IMR-90 (cell line): ENCODE measurements around the gene NDRG2. TPM values are rescaled to one million over a fixed set of nuclear protein-coding genes. Genes with fewer than 3 reads are reported as not detected.

Experiments
- ATAC-seq: fragments of 200-7000 bp; cut with Tn5 transposase; 2 replicates; pipeline ENCODE4 v1.9.1; 2020; ENCODE audit warnings: low read depth, mild to moderate bottlenecking, moderate library complexity
- BruUV-seq: library from RNA; stranded (reverse); fragments of 400-500 nt; replicated peaks from 2 replicates; lab custom pipeline; 2021; lab: Mats Ljungman, UMichigan
- CTCF ChIA-PET: fragments of 300-600 bp; formaldehyde crosslinking; extraction: SDS; loops from one replicate; lab custom pipeline; 2021; ENCODE audit warnings: antibody characterized with exemption; lab: Yijun Ruan, JAX
- POLR2A ChIA-PET: fragments of 300-600 bp; sonication (Branson Sonifier 250); formaldehyde crosslinking; loops from one replicate; lab custom pipeline; 2022; ENCODE audit warnings: antibody characterized with exemption; ENCODE audit not compliant: unreplicated experiment; lab: Charles Lee
- DNase-seq: peaks from one replicate; pipeline ENCODE4 v3.0.0; 2013
- H2AFZ ChIP-seq: replicated peaks from 2 replicates; pipeline ENCODE3; 2013; ENCODE audit warnings: low read length, mild to moderate bottlenecking; ENCODE audit not compliant: poor library complexity
- H2AK5ac ChIP-seq: 2 replicates; pipeline ENCODE4 v1.6.1; 2013; ENCODE audit warnings: low read depth, low read length, inconsistent platforms
- H2AK9ac ChIP-seq: replicated peaks from 2 replicates; pipeline ENCODE3; 2013; ENCODE audit warnings: mild to moderate bottlenecking, low read depth, low read length, moderate library complexity; ENCODE audit not compliant: poor library complexity
- H2BK120ac ChIP-seq: 2 replicates; pipeline ENCODE4 v1.6.1; 2013; ENCODE audit warnings: low read depth, low read length, inconsistent platforms
- H2BK15ac ChIP-seq: 3 replicates; pipeline ENCODE4 v1.6.1; 2013; ENCODE audit warnings: low read depth, low read length, inconsistent platforms
- H2BK20ac ChIP-seq: 2 replicates; pipeline ENCODE4 v1.6.1; 2013; ENCODE audit warnings: low read depth, mild to moderate bottlenecking, inconsistent platforms, low read length, moderate library complexity
- H2BK5ac ChIP-seq: 2 replicates; pipeline ENCODE4 v1.6.1; 2013; ENCODE audit warnings: mild to moderate bottlenecking, low read depth, low read length, inconsistent platforms; ENCODE audit not compliant: poor library complexity, severe bottlenecking
- H3K14ac ChIP-seq: replicated peaks from 2 replicates; pipeline ENCODE4 v1.6.1; 2013; ENCODE audit warnings: low read depth, low read length, inconsistent platforms
- H3K18ac ChIP-seq: 2 replicates; pipeline ENCODE4 v1.6.1; 2013; ENCODE audit warnings: low read depth, low read length, control low read depth
- H3K23ac ChIP-seq: 2 replicates; pipeline ENCODE4 v1.6.1; 2013; ENCODE audit warnings: low read depth, low read length, inconsistent platforms
- H3K27ac ChIP-seq: 2 replicates; pipeline ENCODE4 v1.5.1; 2013; ENCODE audit warnings: mild to moderate bottlenecking, control low read depth, low read length; ENCODE audit not compliant: insufficient read depth
- H3K27me3 ChIP-seq: 2 replicates; pipeline ENCODE4 v1.6.1; 2013; ENCODE audit warnings: low read length; ENCODE audit not compliant: control insufficient read depth, insufficient read depth
- H3K36me3 ChIP-seq: 2 replicates; pipeline ENCODE4 v1.6.1; 2013; ENCODE audit warnings: low read length, mixed read lengths; ENCODE audit not compliant: control insufficient read depth, insufficient read depth
- H3K4ac ChIP-seq: 2 replicates; pipeline ENCODE4 v1.6.1; 2013; ENCODE audit warnings: low read depth, low read length, inconsistent platforms
- H3K4me1 ChIP-seq: 2 replicates; pipeline ENCODE4 v1.6.1; 2013; ENCODE audit warnings: low read length, mixed read lengths; ENCODE audit not compliant: control insufficient read depth, insufficient read depth
- H3K4me2 ChIP-seq: 2 replicates; pipeline ENCODE4 v1.6.1; 2013; ENCODE audit warnings: low read depth, mild to moderate bottlenecking, control low read depth, low read length, moderate library complexity
- H3K4me3 ChIP-seq: 2 replicates; pipeline ENCODE4 v1.5.1; 2013; ENCODE audit warnings: low read depth, mild to moderate bottlenecking, control low read depth, low read length, moderate library complexity; ENCODE audit not compliant: insufficient read depth
- H3K56ac ChIP-seq: 2 replicates; pipeline ENCODE4 v1.6.1; 2013; ENCODE audit warnings: low read length, inconsistent platforms; ENCODE audit not compliant: insufficient read depth; ENCODE audit errors: extremely low read depth
- H3K79me1 ChIP-seq, 2 experiments: 2 replicates each; pipeline ENCODE4 v1.6.1; 2013; ENCODE audit warnings: low read length in 2 of 2, inconsistent platforms in 1 of 2, low read depth in 1 of 2
- H3K9ac ChIP-seq: 2 replicates; pipeline ENCODE4 v1.6.1; 2013; ENCODE audit warnings: low read depth, low read length, control low read depth
- H3K9me1 ChIP-seq: 2 replicates; pipeline ENCODE4 v1.6.1; 2013; ENCODE audit warnings: low read length, inconsistent platforms; ENCODE audit not compliant: insufficient read depth
- H3K9me3 ChIP-seq: 2 replicates; pipeline ENCODE4 v1.6.1; 2013; ENCODE audit warnings: low read length; ENCODE audit not compliant: control insufficient read depth, insufficient read depth
- H4K20me1 ChIP-seq: 2 replicates; pipeline ENCODE4 v1.6.1; 2013; ENCODE audit warnings: low read length, inconsistent platforms; ENCODE audit not compliant: insufficient read depth
- H4K5ac ChIP-seq: 2 replicates; pipeline ENCODE4 v1.6.1; 2013; ENCODE audit warnings: mild to moderate bottlenecking, low read depth, low read length, control low read depth
- H4K8ac ChIP-seq, 2 experiments: 2 replicates each; pipeline ENCODE4 v1.6.1; 2013; ENCODE audit warnings: low read depth in 2 of 2, low read length in 2 of 2, control low read depth in 1 of 2, inconsistent platforms in 1 of 2
- H4K91ac ChIP-seq: 2 replicates; pipeline ENCODE4 v1.6.1; 2013; ENCODE audit warnings: low read depth, low read length, inconsistent platforms; ENCODE audit not compliant: insufficient read depth
- POLR2A ChIP-seq: IDR thresholded peaks from 2 replicates; pipeline ENCODE4 v1.6.1; 2012; ENCODE audit warnings: mild to moderate bottlenecking, low read depth, low read length
- SMC3 ChIP-seq: fragments of 150-350 bp; IDR thresholded peaks from 2 replicates; pipeline ENCODE4 v1.6.1; 2016; ENCODE audit warnings: low read depth, mild to moderate bottlenecking, antibody characterized with exemption, low read length, moderate library complexity
- WGBS, 2 experiments: methylation state at CpG; one replicate each; pipeline versions ENCODE4 v1.1.5 to v1.1.7; 2013; ENCODE audit warnings: missing lambda C conversion rate in 2 of 2; ENCODE audit not compliant: insufficient read length in 1 of 2; ENCODE audit errors: extremely low coverage in 2 of 2; 5-methylcytosine and 5-hydroxymethylcytosine counted together
- dilution Hi-C: fragments of 300-500 bp; cut with HindIII; formaldehyde crosslinking; loops from one replicate; pipeline ENCODE4 v1.14.3; 2018; ENCODE audit warnings: low sequenced_read_pairs; ENCODE audit not compliant: unreplicated experiment
- in situ Hi-C: fragments of 300-500 bp; cut with MboI; formaldehyde crosslinking; loops from 3 replicates; pipeline ENCODE4 v1.14.3; 2019; ENCODE audit warnings: low sequenced_read_pairs, inconsistent platforms, mixed read lengths
- intact Hi-C: fragments of 100-400 bp; cut with micrococcal nuclease; formaldehyde crosslinking; loops from 2 replicates; pipeline ENCODE4 v1.10.0; 2022
- polyA plus RNA-seq, 3 experiments: library from polyadenylated mRNA; depleted of rRNA; stranded (reverse); fragments of >200 nt; gene quantifications; 2 replicates each; pipeline ENCODE4 v1.2.3, GENCODE V29; 2012; ENCODE audit warnings: low replicate concordance in 1 of 3
- total RNA-seq: library from RNA; depleted of rRNA; stranded (reverse); fragments of >200 nt; gene quantifications from 2 replicates; pipeline ENCODE4 v1.2.3, GENCODE V29; 2012
- TF ChIP-seq, protein P1 (sequence below): conservative IDR thresholded peaks from 2 replicates; pipeline ENCODE4 v1.5.1; 2012; ENCODE audit warnings: mild to moderate bottlenecking, low read depth, low read length, improper control_type of control experiment

The NDRG2 gene
- total and polyA plus RNA-seq, 2 of the 4 experiments (the other 2 are of a cell fraction): 0.36 to 1.5 TPM

DNA sequence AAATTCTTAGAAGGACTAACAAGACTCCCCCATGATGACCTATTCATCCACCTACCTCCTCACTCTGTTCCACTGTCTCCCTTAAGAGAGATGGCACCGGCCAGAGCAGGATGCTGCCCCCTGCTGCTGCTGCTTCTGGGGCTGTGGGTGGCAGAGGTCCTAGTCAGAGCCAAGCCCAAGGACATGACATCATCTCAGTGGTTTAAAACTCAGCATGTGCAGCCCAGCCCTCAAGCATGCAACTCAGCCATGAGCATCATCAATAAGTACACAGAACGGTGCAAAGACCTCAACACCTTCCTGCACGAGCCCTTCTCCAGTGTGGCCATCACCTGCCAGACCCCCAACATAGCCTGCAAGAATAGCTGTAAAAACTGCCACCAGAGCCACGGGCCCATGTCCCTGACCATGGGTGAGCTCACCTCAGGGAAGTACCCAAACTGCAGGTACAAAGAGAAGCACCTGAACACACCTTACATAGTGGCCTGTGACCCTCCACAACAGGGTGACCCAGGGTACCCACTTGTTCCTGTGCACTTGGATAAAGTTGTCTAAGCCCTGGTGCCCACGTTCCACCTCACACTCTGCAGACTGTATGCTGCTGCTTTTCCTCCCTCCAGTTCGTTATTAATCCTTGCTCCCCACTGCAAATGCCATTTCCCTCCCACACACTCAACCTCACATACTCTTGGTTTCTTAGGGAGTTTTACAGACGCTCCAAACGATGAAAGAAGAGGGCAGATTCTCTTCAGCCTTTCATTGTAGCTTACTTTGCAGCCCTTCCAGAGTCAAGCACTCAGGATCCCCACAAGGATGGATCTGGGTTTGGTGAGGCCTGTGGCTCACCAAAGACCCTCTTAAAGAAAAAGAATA is 33.2 kb upstream of the NDRG2 start, which contains the start of gene RNASE8:
Gene RNASE8 (plus strand): TSS at position 20 of the 873 bp plus-strand sequence. CDS start 71 bp downstream, at position 91.
- intact Hi-C loops (no loop called here), dilution Hi-C loops (no loop called here), in situ Hi-C loops (no loop called here)
- Histone ChIP-seq H3K18ac (no peak within 1 kb of the TSS), H3K9ac (no peak within 1 kb of the TSS), H3K79me1 (no peaks in the 10 kb centered on the region), H2AK5ac (no peak within 1 kb of the TSS), H3K4ac (no peak within 1 kb of the TSS), H3K23ac (no peak within 1 kb of the TSS), H2AFZ (no peak within 1 kb of the TSS), H2AK9ac (no peak within 1 kb of the TSS), H3K36me3 (no peaks in the 10 kb centered on the region), H4K20me1 (no peaks in the 10 kb centered on the region), H2BK15ac (no peak within 1 kb of the TSS), H4K91ac (no peak within 1 kb of the TSS), H3K4me2 (no peak within 1 kb of the TSS), H3K14ac (no peak within 1 kb of the TSS), H4K8ac (no peak within 1 kb of the TSS), H3K56ac (no peak within 1 kb of the TSS), H3K27ac (no peak within 1 kb of the TSS), H3K9me1 (peaks cover 5% of the 10 kb centered on the region; the same call in 1 of the 2 replicates), H2BK120ac (no peak within 1 kb of the TSS), H2BK5ac (no peak within 1 kb of the TSS), H2BK20ac (no peak within 1 kb of the TSS), H3K27me3 (no peaks in the 10 kb centered on the region), H4K5ac (no peak within 1 kb of the TSS), H3K4me1 (no peaks in the 10 kb centered on the region), H3K9me3 (no peaks in the 10 kb centered on the region), H3K4me3 (no peak within 1 kb of the TSS)
- no TSS peak for BruUV-seq
- DNase-seq: peak; percentile 35
- peak; percentile 53; the same call in 1 of the 2 replicates for ATAC-seq
- POLR2A ChIA-PET: no interaction called here
- peak; percentile 32; the same call in 1 of the 2 replicates for TF ChIP-seq SMC3
- TF ChIP-seq POLR2A: no peak
- TF ChIP-seq, protein P1, sequence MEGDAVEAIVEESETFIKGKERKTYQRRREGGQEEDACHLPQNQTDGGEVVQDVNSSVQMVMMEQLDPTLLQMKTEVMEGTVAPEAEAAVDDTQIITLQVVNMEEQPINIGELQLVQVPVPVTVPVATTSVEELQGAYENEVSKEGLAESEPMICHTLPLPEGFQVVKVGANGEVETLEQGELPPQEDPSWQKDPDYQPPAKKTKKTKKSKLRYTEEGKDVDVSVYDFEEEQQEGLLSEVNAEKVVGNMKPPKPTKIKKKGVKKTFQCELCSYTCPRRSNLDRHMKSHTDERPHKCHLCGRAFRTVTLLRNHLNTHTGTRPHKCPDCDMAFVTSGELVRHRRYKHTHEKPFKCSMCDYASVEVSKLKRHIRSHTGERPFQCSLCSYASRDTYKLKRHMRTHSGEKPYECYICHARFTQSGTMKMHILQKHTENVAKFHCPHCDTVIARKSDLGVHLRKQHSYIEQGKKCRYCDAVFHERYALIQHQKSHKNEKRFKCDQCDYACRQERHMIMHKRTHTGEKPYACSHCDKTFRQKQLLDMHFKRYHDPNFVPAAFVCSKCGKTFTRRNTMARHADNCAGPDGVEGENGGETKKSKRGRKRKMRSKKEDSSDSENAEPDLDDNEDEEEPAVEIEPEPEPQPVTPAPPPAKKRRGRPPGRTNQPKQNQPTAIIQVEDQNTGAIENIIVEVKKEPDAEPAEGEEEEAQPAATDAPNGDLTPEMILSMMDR: peak; percentile 32
- CTCF ChIA-PET: no interaction called here
- WGBS, 2 experiments: no CpG with 5 or more reads among the region's 8 CpGs
